PC-9 (cell line): Measurements from ENCODE around the gene IFITM5.

ENCODE experiments used
- CTCF ChIP-seq: fragments of 200-600 bp; sonication (generic); conservative IDR thresholded peaks from 2 replicates; pipeline ENCODE4 v1.6.1; 2017; ENCODE audit warnings: mixed run types, antibody characterized with exemption, mild to moderate bottlenecking, moderate library complexity
- EZH2 ChIP-seq: fragments of 200-600 bp; sonication (generic); IDR thresholded peaks from 2 replicates; pipeline ENCODE4 v1.8.0; 2017; ENCODE audit warnings: antibody characterized with exemption, low read depth

GRCh38 chr11:288478-289397 lies 10.6 kb downstream of the IFITM5 start, which contains the start of gene PGGHG:
- TF ChIP-seq CTCF, result no peak
- no peak for TF ChIP-seq EZH2
